ENCODE results near the gene LPIN1.

LPIN1 gene

GRCh38 chr2:11701206-11701605 lies 45.2 kb upstream of the LPIN1 start:
- Mint-ChIP-seq H3K9me3 (peaks cover 5% of the 10 kb centered on the region), H3K4me3 (no peak overlapping the region), H3K27ac (no peak overlapping the region), H3K27me3 (ENCODE audit: low read depth) (peaks cover 3% of the 10 kb centered on the region), H3K36me3 (ENCODE audit: low read depth) (no peaks in the 10 kb centered on the region), H3K4me1 (peaks cover 24% of the 10 kb centered on the region)
- no peak for TF ChIP-seq CTCF (IDR thresholded peaks at IDR 0.05; ENCODE audit: unreplicated experiment in 3 of 3)

- Mint-ChIP-seq H3K9me3 (peaks cover 5% of the 10 kb centered on the region), H3K27ac (no peak overlapping the region)
These were observed 44.6 kb upstream of the LPIN1 start for GRCh38 chr2:11701751-11702301.

GRCh38 chr2:11702946-11703345 lies 43.5 kb upstream of the LPIN1 start:
- peaks cover 15% of the 10 kb centered on the region for H3K4me1 Mint-ChIP-seq
- H3K4me3 Mint-ChIP-seq, result no peak overlapping the region
- H3K27me3 Mint-ChIP-seq (ENCODE audit: low read depth), result peaks cover 3% of the 10 kb centered on the region
- no peak for TF ChIP-seq CTCF (IDR thresholded peaks at IDR 0.05; ENCODE audit: unreplicated experiment in 3 of 3)
- H3K27ac Mint-ChIP-seq, result no peak overlapping the region
- H3K9me3 Mint-ChIP-seq, result peaks cover 5% of the 10 kb centered on the region
- H3K36me3 Mint-ChIP-seq (ENCODE audit: low read depth), result no peaks in the 10 kb centered on the region

More at GRCh38 chr2:11701751-11702301, 44.6 kb upstream of the LPIN1 start:
- peaks cover 3% of the 10 kb centered on the region for H3K27me3 Mint-ChIP-seq (ENCODE audit: low read depth)
- no peak overlapping the region for H3K4me3 Mint-ChIP-seq
- no peak for TF ChIP-seq CTCF (IDR thresholded peaks at IDR 0.05; ENCODE audit: unreplicated experiment in 3 of 3)
- no peaks in the 10 kb centered on the region for H3K36me3 Mint-ChIP-seq (ENCODE audit: low read depth)
- peaks cover 24% of the 10 kb centered on the region for H3K4me1 Mint-ChIP-seq

- Mint-ChIP-seq H3K9me3 (peaks cover 5% of the 10 kb centered on the region), H3K4me1 (peaks cover 9% of the 10 kb centered on the region), H3K36me3 (ENCODE audit: low read depth) (no peaks in the 10 kb centered on the region), H3K27me3 (ENCODE audit: low read depth) (peaks cover 3% of the 10 kb centered on the region), H3K27ac (no peak overlapping the region), H3K4me3 (no peak overlapping the region)
- TF ChIP-seq CTCF (IDR thresholded peaks at IDR 0.05; ENCODE audit: unreplicated experiment in 3 of 3), result no peak
These were observed 42.7 kb upstream of the LPIN1 start for GRCh38 chr2:11703700-11704099.

- H3K4me1 Mint-ChIP-seq, result peaks cover 6% of the 10 kb centered on the region
- no peak for TF ChIP-seq CTCF (IDR thresholded peaks at IDR 0.05; ENCODE audit: unreplicated experiment in 3 of 3)
- H3K36me3 Mint-ChIP-seq (ENCODE audit: low read depth), result no peaks in the 10 kb centered on the region
These were observed 41.4 kb upstream of the LPIN1 start for GRCh38 chr2:11705063-11705462.

GRCh38 chr2:11705711-11706110 lies 40.7 kb upstream of the LPIN1 start:
- TF ChIP-seq CTCF (IDR thresholded peaks at IDR 0.05; ENCODE audit: unreplicated experiment in 3 of 3), result no peak
- Mint-ChIP-seq H3K36me3 (ENCODE audit: low read depth) (no peaks in the 10 kb centered on the region), H3K27me3 (ENCODE audit: low read depth) (peaks cover 3% of the 10 kb centered on the region), H3K4me3 (no peak overlapping the region), H3K9me3 (peaks cover 5% of the 10 kb centered on the region), H3K27ac (no peak overlapping the region), H3K4me1 (peaks cover 13% of the 10 kb centered on the region)

More at GRCh38 chr2:11705063-11705462, 41.4 kb upstream of the LPIN1 start:
- H3K27me3 Mint-ChIP-seq (ENCODE audit: low read depth), result peaks cover 3% of the 10 kb centered on the region
- no peak overlapping the region for H3K27ac Mint-ChIP-seq
- no peak overlapping the region for H3K4me3 Mint-ChIP-seq
- peaks cover 5% of the 10 kb centered on the region for H3K9me3 Mint-ChIP-seq
